LNCAP (cell line): ENCODE measurements around the gene MANEA.

ENCODE experiments used
- CTCF ChIP-seq: fragments of 450-650 bp; IDR thresholded peaks from 2 replicates; pipeline ENCODE4 v1.5.1; 2017; ENCODE audit warnings: mild to moderate bottlenecking

MANEA gene

DNA sequence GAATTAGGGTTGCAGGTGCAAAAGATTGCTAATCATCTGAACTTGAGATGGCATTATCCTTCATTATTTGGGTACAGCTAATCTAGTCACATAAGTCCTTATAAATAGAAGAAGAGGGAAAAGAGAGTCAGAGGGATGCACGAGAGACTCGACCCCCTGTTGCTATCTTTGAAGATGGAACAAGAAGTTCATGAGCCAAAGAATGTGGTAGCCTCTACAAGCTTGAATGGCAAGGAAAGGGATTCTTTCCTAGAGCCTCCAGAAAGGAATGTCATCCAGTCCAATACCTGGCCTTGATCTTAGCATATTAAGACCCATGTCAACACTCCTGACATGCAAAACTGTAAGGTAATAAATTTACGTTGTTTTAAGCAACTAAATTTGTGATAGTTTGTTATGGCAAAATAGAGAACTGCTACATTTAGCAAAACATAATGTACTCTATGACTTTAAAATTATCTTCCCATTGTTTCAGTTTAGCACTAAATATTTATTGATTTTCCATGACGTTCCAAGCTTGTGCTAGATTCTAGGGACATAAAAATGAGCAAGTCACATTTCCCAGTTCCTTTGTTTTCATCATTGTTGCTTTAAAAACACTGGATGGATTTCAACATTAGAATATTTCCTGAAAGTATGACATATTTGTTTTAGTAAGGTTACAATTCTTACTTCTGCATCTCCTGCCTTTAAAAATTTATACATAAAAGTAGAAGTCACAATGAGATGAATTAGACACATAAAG, 12.7 kb downstream of the MANEA start:
- no peak for TF ChIP-seq CTCF

DNA sequence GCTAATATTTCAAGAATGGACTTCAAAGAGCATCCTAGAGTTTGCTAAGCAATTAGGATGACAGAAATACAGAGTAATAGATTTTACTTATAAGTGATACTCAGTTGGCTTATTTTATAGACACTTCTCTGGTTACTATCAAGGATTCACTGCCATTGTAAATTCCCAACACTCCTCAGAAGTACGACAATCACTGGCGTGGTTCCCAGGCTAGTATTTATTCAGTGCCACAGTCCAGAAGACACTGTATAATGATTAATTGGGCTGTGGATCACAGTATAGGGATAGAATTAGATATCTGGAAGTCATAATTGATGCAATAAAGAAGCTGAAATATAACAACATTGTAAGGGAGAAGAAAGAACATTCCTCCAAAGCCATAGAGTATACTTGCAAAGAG, 15.7 kb downstream of the MANEA start:
- TF ChIP-seq CTCF, result no peak

DNA sequence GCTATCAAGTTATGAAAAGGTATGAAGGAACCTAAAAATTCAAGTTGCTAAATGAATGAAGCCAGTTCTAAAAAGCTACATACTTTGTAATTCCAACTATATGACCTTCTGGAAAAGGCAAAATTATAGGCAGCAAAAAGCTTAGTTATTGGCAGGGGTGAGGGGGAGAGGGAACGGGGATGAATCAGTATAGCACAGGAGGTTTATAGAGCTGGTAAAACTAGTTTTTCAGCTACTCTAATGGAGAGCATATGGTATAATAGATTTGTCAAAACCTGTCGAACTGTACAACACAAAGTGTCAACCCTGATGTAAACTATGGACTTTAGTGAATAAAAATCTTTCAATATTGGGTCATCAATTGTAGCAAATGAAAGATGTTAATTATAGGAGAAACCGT, 18.7 kb downstream of the MANEA start:
- TF ChIP-seq CTCF, result no peak

DNA sequence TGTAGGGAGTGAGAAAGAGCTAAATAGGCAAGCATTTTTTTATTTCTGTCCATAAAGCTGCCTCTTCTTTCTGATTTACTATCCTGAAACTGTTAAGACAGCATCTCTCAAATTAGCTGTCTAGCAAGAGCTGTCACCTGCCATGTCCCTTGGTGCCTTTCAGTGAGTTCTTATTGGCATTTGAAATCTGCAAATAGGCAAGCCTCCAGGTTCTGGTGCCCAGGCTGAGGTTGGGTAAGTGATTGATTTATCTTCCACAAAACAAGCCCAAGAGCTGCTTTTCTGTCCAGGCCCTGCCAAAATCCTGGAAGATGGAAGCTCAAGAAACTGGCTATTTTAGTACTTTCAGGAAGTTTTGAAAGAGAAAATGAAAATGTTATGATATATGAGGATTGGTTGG, 22.4 kb downstream of the MANEA start:
- TF ChIP-seq CTCF, result no peak

- TF ChIP-seq CTCF, result no peak
Observed at GRCh38 chr6:95601133-95601532, 23.8 kb downstream of the MANEA start.

- no peak for TF ChIP-seq CTCF
Observed at GRCh38 chr6:95614094-95614493, 36.8 kb downstream of the MANEA start.

GRCh38 chr6:95629551-95629950, 52.2 kb downstream of the MANEA start:
- no peak for TF ChIP-seq CTCF
